ENCODE measurements around the gene UHRF2.

DNA sequence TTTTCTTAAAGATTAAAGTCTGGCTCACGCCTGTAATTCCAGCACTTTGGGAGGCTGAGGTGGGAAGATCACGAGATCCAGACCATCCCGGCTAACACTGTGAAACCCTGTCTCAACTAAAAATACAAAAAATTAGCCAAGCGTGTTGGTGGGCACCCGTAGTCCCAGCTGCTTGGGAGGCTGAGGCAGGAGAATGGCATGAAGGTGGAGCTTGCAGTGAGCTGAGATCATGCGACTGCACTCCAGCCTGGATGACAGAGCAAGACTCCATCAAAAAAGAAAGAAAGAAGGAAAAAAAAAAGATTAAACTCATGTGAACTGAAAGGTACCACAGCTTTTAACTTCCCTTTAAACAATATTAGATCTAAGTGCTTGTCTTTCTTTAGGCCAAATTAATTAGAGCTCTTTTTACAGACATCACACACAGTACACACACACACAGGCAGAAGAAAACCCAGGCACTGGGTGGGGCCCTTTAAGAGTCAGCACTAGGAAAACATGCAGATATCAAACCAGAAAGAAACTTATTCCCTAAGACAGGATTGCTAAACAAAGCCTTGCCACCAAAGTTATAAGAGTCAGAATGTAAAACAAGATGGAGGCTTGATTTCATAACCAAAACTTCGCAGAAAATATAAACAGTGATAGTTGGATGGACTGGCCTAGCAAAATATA, 29.3 kb upstream of the UHRF2 start:
- TF ChIP-seq CTCF (IDR thresholded peaks at IDR 0.05): no peak
- TF ChIP-seq POLR2A (IDR thresholded peaks at IDR 0.05): no peak

Data from gastroesophageal sphincter (tissue), 3 donors.